Lung (tissue), 12 donors: ENCODE measurements around the gene VMAC. TPM values are rescaled to one million over a fixed set of nuclear protein-coding genes. Genes with fewer than 3 reads are reported as not detected.

Experiments used
- ATAC-seq: fragments of 200-7000 bp; cut with Tn5 transposase; one replicate; pipeline ENCODE4 v1.9.1; 2020; ENCODE audit warnings: moderate number of reproducible peaks; ENCODE audit not compliant: insufficient read depth, low FRiP score
- DNase-seq, 3 donors: peaks; one replicate each; pipeline ENCODE4 v3.0.0-alpha.2; 2013 to 2017
- H3K27ac ChIP-seq, 2 donors: one replicate each; pipeline ENCODE4 v1.5.1; 2013; ENCODE audit warnings: mild to moderate bottlenecking in 2 of 2, moderate library complexity in 2 of 2, control low read depth in 1 of 2, inconsistent platforms in 1 of 2, low read depth in 1 of 2, low read length in 1 of 2
- H3K27me3 ChIP-seq, 3 donors: one replicate each; pipeline ENCODE4 v1.5.1; 2013; ENCODE audit warnings: low read length in 2 of 3; ENCODE audit not compliant: control insufficient read depth in 3 of 3, insufficient read depth in 3 of 3
- H3K36me3 ChIP-seq, 4 donors: one replicate each; pipeline ENCODE4 v1.5.1; 2013; ENCODE audit warnings: low read length in 4 of 4, mild to moderate bottlenecking in 1 of 4, moderate library complexity in 1 of 4; ENCODE audit not compliant: control insufficient read depth in 4 of 4, insufficient read depth in 4 of 4
- H3K4me1 ChIP-seq, 5 donors: one replicate each; pipeline ENCODE4 v1.5.1; 2013; ENCODE audit warnings: low read length in 5 of 5, mild to moderate bottlenecking in 2 of 5, moderate library complexity in 1 of 5; ENCODE audit not compliant: control insufficient read depth in 5 of 5, insufficient read depth in 5 of 5
- H3K4me3 ChIP-seq: one replicate; pipeline ENCODE4 v1.5.1; 2013; ENCODE audit warnings: mild to moderate bottlenecking, control low read depth, moderate library complexity
- H3K9ac ChIP-seq, 2 donors: one replicate each; pipeline ENCODE4 v1.5.1; 2013; ENCODE audit warnings: low read length in 2 of 2, control low read depth in 1 of 2; ENCODE audit not compliant: insufficient read depth in 1 of 2
- H3K9me3 ChIP-seq, 4 donors: one replicate each; pipeline ENCODE4 v1.5.1; 2013; ENCODE audit warnings: low read length in 3 of 4, mild to moderate bottlenecking in 1 of 4, moderate library complexity in 1 of 4; ENCODE audit not compliant: control insufficient read depth in 4 of 4, insufficient read depth in 3 of 4
- whole genome bisulfite sequencing, 2 donors: extraction: QIAGEN DNeasy Blood & Tissue Kit; methylation state at CpG; one replicate each; pipeline ENCODE4 v1.1.7; 2013; 5-methylcytosine and 5-hydroxymethylcytosine counted together
- polyA plus RNA-seq, 2 donors: library from polyadenylated mRNA; stranded (reverse); fragments of 200-250 nt; gene quantifications; one replicate each; pipeline ENCODE4 v1.2.1, GENCODE V29; 2013
- total RNA-seq, 2 donors: library from RNA; depleted of rRNA in 1 of 2; stranded (reverse); fragments of >200 nt in 1 of 2; gene quantifications; one replicate each; pipeline ENCODE4 v1.2.1, GENCODE V29; 2014 to 2021
- TF ChIP-seq, protein P1 (sequence below): IDR thresholded peaks from 2 replicates; pipeline ENCODE4 v1.5.1; 2012; ENCODE audit warnings: mild to moderate bottlenecking; ENCODE audit errors: control extremely low read depth, extremely low read depth
- donor health status: control.
- donor health status: control.
- donor health status: Bipolar disorder and iron deficiency.
- donor health status: healthy.
- donor health status: DM: yes; HTN: yes; CAD: no.

The VMAC gene
- total and polyA plus RNA-seq, 4 donors: 3.3 to 7.2 (median 5.7) TPM

DNA sequence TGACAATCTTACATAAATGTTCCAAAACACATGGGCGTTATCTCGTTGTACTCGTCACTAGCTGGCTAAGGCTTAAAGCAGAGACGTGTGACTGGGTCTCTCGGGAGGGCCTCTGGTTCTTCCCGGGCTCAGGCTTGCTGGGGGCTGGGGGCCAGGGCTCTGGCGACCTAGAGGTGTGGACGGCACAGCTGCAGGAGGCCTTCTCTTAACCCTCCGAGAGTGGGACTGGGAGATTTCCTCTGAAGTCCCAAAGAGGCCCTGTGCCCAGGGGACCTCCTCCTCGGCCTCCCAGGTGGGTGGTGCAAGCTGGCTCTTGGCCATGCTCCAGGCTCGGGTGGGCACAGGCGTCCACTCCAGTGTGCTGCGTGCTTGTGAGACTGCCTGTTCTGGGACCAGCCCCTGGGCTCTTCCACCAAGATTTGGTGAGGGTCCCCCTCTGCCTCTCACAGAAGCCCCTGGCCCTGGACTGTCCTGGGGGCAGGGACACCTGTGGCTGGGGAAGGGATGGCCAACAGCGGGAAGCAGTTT is 11.6 kb downstream of the VMAC start:
- ATAC-seq (no peak), DNase-seq (peak in 2 of 3 donors; percentile 47 to 62)
- Histone ChIP-seq H3K27ac (no peak overlapping the region), H3K4me3 (no peak overlapping the region), H3K36me3 (peaks cover 14 to 45% (median 22%) of the 10 kb centered on the region in 4 donors), H3K4me1 (peaks cover 0 to 13% (median 4%) of the 10 kb centered on the region in 5 donors), H3K27me3 (no peaks in the 10 kb centered on the region), H3K9ac (no peak overlapping the region), H3K9me3 (no peaks in the 10 kb centered on the region)
- TF ChIP-seq, protein P1, sequence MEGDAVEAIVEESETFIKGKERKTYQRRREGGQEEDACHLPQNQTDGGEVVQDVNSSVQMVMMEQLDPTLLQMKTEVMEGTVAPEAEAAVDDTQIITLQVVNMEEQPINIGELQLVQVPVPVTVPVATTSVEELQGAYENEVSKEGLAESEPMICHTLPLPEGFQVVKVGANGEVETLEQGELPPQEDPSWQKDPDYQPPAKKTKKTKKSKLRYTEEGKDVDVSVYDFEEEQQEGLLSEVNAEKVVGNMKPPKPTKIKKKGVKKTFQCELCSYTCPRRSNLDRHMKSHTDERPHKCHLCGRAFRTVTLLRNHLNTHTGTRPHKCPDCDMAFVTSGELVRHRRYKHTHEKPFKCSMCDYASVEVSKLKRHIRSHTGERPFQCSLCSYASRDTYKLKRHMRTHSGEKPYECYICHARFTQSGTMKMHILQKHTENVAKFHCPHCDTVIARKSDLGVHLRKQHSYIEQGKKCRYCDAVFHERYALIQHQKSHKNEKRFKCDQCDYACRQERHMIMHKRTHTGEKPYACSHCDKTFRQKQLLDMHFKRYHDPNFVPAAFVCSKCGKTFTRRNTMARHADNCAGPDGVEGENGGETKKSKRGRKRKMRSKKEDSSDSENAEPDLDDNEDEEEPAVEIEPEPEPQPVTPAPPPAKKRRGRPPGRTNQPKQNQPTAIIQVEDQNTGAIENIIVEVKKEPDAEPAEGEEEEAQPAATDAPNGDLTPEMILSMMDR: no peak
- WGBS, 2 donors: 76 to 84% methylated on average over 14 of the region's 14 CpGs

DNA sequence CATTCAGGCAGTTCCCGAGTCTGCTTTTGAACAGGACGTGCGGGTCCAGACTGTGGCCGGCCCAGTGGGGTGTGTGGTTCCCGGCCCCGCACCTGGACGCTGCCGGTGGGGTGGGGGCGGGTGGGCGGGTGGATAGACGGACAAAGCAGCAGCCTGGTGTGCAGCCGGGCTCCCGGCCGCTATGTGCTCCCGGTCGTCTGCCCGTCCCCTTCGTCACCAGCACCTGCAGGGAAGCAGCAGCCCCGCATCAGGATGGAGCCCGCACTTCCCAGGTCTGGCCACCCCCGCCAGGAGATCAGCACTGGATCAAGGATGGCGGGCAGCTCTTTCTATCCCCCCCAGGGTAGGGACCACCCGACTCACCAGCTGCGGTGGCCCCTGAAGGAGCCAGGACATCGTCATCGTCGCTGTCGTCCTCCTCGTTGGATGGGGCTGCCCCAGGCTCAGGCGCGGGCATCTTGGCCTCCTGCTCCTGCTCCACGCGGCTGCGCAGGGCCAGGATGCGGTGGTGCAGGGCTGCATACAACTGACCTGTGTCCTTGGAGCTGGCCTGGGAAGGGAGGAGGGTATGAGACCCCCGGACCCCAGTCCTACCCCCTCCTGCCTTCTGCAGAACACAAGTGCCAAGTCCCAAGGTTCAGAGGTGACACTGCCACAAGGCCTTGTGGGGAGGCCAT is 12.9 kb downstream of the VMAC start:
- Histone ChIP-seq H3K36me3 (peaks cover 22 to 56% (median 28%) of the 10 kb centered on the region in 4 donors), H3K27ac (no peak overlapping the region)

DNA sequence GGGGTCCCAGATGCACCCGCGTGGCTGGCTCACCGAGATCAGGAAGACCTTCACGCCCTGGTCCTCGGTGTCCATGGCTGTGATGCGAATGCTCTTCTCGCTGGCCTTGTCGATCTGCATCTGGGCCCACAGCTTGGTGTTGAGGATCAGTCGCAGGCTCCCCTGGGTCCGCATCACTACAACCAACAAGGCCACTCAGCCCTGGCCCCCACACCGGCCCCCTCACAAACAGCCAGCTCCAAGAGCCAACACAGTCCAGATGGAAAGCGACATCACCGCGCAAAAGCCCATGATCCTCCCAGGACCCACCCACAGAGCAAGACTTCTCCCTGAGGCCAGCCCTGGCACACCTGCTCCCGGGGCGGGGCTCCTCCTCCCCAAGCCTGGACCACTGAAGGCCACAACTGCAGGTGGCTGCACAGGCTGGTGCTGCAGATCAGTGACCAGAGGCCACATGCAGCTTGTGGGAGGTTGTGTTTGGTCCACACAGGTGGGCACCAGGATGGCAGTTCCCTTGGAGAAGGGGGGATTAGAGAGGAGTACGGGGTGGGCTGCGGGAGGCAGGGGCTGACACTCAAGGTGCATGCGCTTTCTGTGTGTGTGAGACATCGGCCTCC is 13.9 kb downstream of the VMAC start:
- no peak for ATAC-seq
- DNase-seq: no peak
- Histone ChIP-seq H3K27ac (no peak overlapping the region), H3K9me3 (no peaks in the 10 kb centered on the region), H3K36me3 (peaks cover 24 to 66% (median 32%) of the 10 kb centered on the region in 4 donors), H3K4me3 (no peak overlapping the region), H3K27me3 (no peaks in the 10 kb centered on the region), H3K4me1 (peaks cover 0 to 13% (median 4%) of the 10 kb centered on the region in 5 donors), H3K9ac (no peak overlapping the region)
- TF ChIP-seq, protein P1: no peak
- WGBS, 2 donors: 97% methylated on average over 20 of the region's 20 CpGs

More for the DNA sequence above, 12.9 kb downstream of the VMAC start:
- TF ChIP-seq, protein P1: no peak
- ATAC-seq (no peak), DNase-seq (no peak)
- Histone ChIP-seq H3K4me3 (no peak overlapping the region), H3K9me3 (no peaks in the 10 kb centered on the region), H3K4me1 (peaks cover 0 to 13% (median 4%) of the 10 kb centered on the region in 5 donors), H3K27me3 (no peaks in the 10 kb centered on the region), H3K9ac (no peak overlapping the region)
- WGBS, 2 donors: 94 to 95% methylated on average over 24 to 36 of the region's 36 CpGs
